GM12891 (cell line): ENCODE data around the gene MORC2.

Source experiments
- PAX5 ChIP-seq: IDR thresholded peaks from 2 replicates; pipeline ENCODE4 v1.6.1; 2011; ENCODE audit warnings: low read length, moderate library complexity, mild to moderate bottlenecking; ENCODE audit not compliant: insufficient read depth, severe bottlenecking
- POLR2A ChIP-seq: IDR thresholded peaks from 2 replicates; pipeline ENCODE4 v1.6.1; 2011; ENCODE audit warnings: low read depth, low read length, control low read depth
- POLR2AphosphoS5 ChIP-seq: IDR thresholded peaks from 2 replicates; pipeline ENCODE4 v1.6.1; 2011; ENCODE audit warnings: low read depth, low read length, control low read depth
- POU2F2 ChIP-seq: IDR thresholded peaks from 2 replicates; pipeline ENCODE4 v1.6.1; 2011; ENCODE audit warnings: low read depth, mild to moderate bottlenecking, control low read depth, low read length, moderate library complexity
- SPI1 ChIP-seq: IDR thresholded peaks from 2 replicates; pipeline ENCODE4 v1.6.1; 2011; ENCODE audit warnings: low read depth, low read length, control low read depth
- TAF1 ChIP-seq: IDR thresholded peaks from 2 replicates; pipeline ENCODE4 v1.6.1; 2011; ENCODE audit warnings: low read depth, low read length, control low read depth

GRCh38 chr22:30943368-30943767 is 25.2 kb downstream of the MORC2 start:
- TF ChIP-seq POLR2A (no peak), POLR2AphosphoS5 (no peak), TAF1 (no peak), POU2F2 (no peak), SPI1 (no peak), PAX5 (no peak)
